Breast epithelium (tissue), 3 donors: ENCODE results near the gene SPTAN1.

Source experiments
- POLR2A ChIP-seq: fragments of 450-650 bp; IDR thresholded peaks from one replicate; pipeline ENCODE4 v1.6.1; 2016; ENCODE audit warnings: antibody characterized with exemption, mild to moderate bottlenecking, moderate library complexity
- POLR2AphosphoS5 ChIP-seq, 3 donors: sonication (generic); formaldehyde crosslinking; IDR thresholded peaks; one replicate each; pipeline ENCODE4 v1.6.1; 2017; ENCODE audit warnings: antibody characterized with exemption in 3 of 3
- TF ChIP-seq, protein P1 (sequence below), 3 donors: fragments of 450-650 bp; IDR thresholded peaks; one replicate each; pipeline ENCODE4 v1.5.1; 2016 to 2017; ENCODE audit warnings: antibody characterized with exemption in 3 of 3, mild to moderate bottlenecking in 3 of 3, moderate library complexity in 3 of 3

GRCh38 chr9:128593039-128593438, 40.7 kb downstream of the SPTAN1 start:
- TF ChIP-seq, protein P1, sequence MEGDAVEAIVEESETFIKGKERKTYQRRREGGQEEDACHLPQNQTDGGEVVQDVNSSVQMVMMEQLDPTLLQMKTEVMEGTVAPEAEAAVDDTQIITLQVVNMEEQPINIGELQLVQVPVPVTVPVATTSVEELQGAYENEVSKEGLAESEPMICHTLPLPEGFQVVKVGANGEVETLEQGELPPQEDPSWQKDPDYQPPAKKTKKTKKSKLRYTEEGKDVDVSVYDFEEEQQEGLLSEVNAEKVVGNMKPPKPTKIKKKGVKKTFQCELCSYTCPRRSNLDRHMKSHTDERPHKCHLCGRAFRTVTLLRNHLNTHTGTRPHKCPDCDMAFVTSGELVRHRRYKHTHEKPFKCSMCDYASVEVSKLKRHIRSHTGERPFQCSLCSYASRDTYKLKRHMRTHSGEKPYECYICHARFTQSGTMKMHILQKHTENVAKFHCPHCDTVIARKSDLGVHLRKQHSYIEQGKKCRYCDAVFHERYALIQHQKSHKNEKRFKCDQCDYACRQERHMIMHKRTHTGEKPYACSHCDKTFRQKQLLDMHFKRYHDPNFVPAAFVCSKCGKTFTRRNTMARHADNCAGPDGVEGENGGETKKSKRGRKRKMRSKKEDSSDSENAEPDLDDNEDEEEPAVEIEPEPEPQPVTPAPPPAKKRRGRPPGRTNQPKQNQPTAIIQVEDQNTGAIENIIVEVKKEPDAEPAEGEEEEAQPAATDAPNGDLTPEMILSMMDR (IDR thresholded peaks at IDR 0.05), result no peak
- no peak for TF ChIP-seq POLR2A
- TF ChIP-seq POLR2AphosphoS5 (IDR thresholded peaks at IDR 0.05), result no peak
